Loucy (cell line): ENCODE data around the gene SUPT20HL2.

Source experiments
- EZH2phosphoT487 ChIP-seq: fragments of 200-600 bp; IDR thresholded peaks from 2 replicates; pipeline ENCODE4 v1.6.1; 2018; ENCODE audit warnings: antibody characterized with exemption, mild to moderate bottlenecking, moderate library complexity, borderline replicate concordance
- TF ChIP-seq, protein P1 (sequence below): fragments of 200-600 bp; sonication (generic); conservative IDR thresholded peaks from 2 replicates; pipeline ENCODE4 v1.5.1; 2014; ENCODE audit warnings: mild to moderate bottlenecking, antibody characterized with exemption, low read length

- TF ChIP-seq, protein P1, sequence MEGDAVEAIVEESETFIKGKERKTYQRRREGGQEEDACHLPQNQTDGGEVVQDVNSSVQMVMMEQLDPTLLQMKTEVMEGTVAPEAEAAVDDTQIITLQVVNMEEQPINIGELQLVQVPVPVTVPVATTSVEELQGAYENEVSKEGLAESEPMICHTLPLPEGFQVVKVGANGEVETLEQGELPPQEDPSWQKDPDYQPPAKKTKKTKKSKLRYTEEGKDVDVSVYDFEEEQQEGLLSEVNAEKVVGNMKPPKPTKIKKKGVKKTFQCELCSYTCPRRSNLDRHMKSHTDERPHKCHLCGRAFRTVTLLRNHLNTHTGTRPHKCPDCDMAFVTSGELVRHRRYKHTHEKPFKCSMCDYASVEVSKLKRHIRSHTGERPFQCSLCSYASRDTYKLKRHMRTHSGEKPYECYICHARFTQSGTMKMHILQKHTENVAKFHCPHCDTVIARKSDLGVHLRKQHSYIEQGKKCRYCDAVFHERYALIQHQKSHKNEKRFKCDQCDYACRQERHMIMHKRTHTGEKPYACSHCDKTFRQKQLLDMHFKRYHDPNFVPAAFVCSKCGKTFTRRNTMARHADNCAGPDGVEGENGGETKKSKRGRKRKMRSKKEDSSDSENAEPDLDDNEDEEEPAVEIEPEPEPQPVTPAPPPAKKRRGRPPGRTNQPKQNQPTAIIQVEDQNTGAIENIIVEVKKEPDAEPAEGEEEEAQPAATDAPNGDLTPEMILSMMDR, result no peak
- TF ChIP-seq EZH2phosphoT487, result no peak
These were observed 19.0 kb upstream of the SUPT20HL2 start for GRCh38 chrX:24332878-24333277.
